ENCODE data around the gene UBN1. TPM values are rescaled to one million over a fixed set of nuclear protein-coding genes. Genes with fewer than 3 reads are reported as not detected.

The UBN1 gene
- total RNA-seq, 1 experiment from 2014 or later = 63.1 TPM

GRCh38 chr16:4883501-4883900 is 36.2 kb downstream of the UBN1 start:
- in situ Hi-C loops (cut with HindIII; ENCODE audit: low pct_unique_long_range_greater_than_20kb, low sequenced_read_pairs) = no loop called here
- H3K9me3 ChIP-seq (ENCODE audit: control insufficient read depth, insufficient read depth, low read depth, low read length) = no peaks in the 10 kb centered on the region
- intact Hi-C loops (cut with micrococcal nuclease; ENCODE audit: unreplicated experiment) = loop anchor here (10.0 kb wide), 1 partner anchor 71 kb away; the partner anchor contains the start of gene SEC14L5
- BruUV-seq (replicated peaks) = no TSS peak
- ChIA-PET POLR2A (no interaction called here), CTCF (no interaction called here)
- H3K27me3 ChIP-seq (ENCODE audit: control insufficient read depth, insufficient read depth, low read length) = no peaks in the 10 kb centered on the region
- no peak overlapping the region; the same call in 1 of the 2 replicates for H3K27ac ChIP-seq (ENCODE audit: low read length)
- no peak overlapping the region for H3K4me3 ChIP-seq (ENCODE audit: low read depth in 2 of 2, low read length in 2 of 2)
- TF ChIP-seq CTCF (IDR thresholded peaks at IDR 0.05) (no peak), TCF7L2 (IDR thresholded peaks at IDR 0.05; ENCODE audit: low read depth, low read length) (no peak), SIN3A (IDR thresholded peaks at IDR 0.05; ENCODE audit: borderline replicate concordance, insufficient read depth, low read depth, low read length) (no peak), REST (IDR thresholded peaks at IDR 0.05; ENCODE audit: insufficient read depth in 1 of 2, low read depth in 2 of 2, low read length in 1 of 2) (no peak), POLR2AphosphoS5 (IDR thresholded peaks at IDR 0.05; ENCODE audit: low read depth, low read length) (no peak)
- ATAC-seq (no peak), DNase-seq (ENCODE audit: low read depth, low spot score) (no peak)
- peaks cover 15% of the 10 kb centered on the region; the same call in 1 of the 2 replicates for H3K4me1 ChIP-seq (ENCODE audit: control insufficient read depth, insufficient read depth, low read length)
- peaks cover 18% of the 10 kb centered on the region for H3K36me3 ChIP-seq (ENCODE audit: control insufficient read depth, insufficient read depth, low read length)

- intact Hi-C loops (cut with micrococcal nuclease; ENCODE audit: unreplicated experiment) (loop anchor here (10.0 kb wide), 1 partner anchor 71 kb away; the partner anchor contains the start of gene SEC14L5), in situ Hi-C loops (cut with HindIII; ENCODE audit: low pct_unique_long_range_greater_than_20kb, low sequenced_read_pairs) (no loop called here)
- no peak for DNase-seq (ENCODE audit: low read depth, low spot score)
- H3K9me3 ChIP-seq (ENCODE audit: control insufficient read depth, insufficient read depth, low read depth, low read length) = no peaks in the 10 kb centered on the region
- ATAC-seq = no peak
- H3K4me3 ChIP-seq (ENCODE audit: low read depth in 2 of 2, low read length in 2 of 2) = no peak overlapping the region
- H3K27ac ChIP-seq (ENCODE audit: low read length) = no peak overlapping the region
- no TSS peak for BruUV-seq (replicated peaks)
- peaks cover 19% of the 10 kb centered on the region for H3K4me1 ChIP-seq (ENCODE audit: control insufficient read depth, insufficient read depth, low read length)
- TF ChIP-seq CTCF (IDR thresholded peaks at IDR 0.05) (no peak), REST (IDR thresholded peaks at IDR 0.05; ENCODE audit: insufficient read depth in 1 of 2, low read depth in 2 of 2, low read length in 1 of 2) (no peak), SIN3A (IDR thresholded peaks at IDR 0.05; ENCODE audit: borderline replicate concordance, insufficient read depth, low read depth, low read length) (no peak), TCF7L2 (IDR thresholded peaks at IDR 0.05; ENCODE audit: low read depth, low read length) (no peak), POLR2AphosphoS5 (IDR thresholded peaks at IDR 0.05; ENCODE audit: low read depth, low read length) (no peak)
- ChIA-PET POLR2A (no interaction called here), CTCF (no interaction called here)
- H3K27me3 ChIP-seq (ENCODE audit: control insufficient read depth, insufficient read depth, low read length) = no peaks in the 10 kb centered on the region
- H3K36me3 ChIP-seq (ENCODE audit: control insufficient read depth, insufficient read depth, low read length) = peaks cover 18% of the 10 kb centered on the region
These were observed 36.9 kb downstream of the UBN1 start for GRCh38 chr16:4884209-4884608.
